Measurements from ENCODE around the gene PPP1R9B.

DNA sequence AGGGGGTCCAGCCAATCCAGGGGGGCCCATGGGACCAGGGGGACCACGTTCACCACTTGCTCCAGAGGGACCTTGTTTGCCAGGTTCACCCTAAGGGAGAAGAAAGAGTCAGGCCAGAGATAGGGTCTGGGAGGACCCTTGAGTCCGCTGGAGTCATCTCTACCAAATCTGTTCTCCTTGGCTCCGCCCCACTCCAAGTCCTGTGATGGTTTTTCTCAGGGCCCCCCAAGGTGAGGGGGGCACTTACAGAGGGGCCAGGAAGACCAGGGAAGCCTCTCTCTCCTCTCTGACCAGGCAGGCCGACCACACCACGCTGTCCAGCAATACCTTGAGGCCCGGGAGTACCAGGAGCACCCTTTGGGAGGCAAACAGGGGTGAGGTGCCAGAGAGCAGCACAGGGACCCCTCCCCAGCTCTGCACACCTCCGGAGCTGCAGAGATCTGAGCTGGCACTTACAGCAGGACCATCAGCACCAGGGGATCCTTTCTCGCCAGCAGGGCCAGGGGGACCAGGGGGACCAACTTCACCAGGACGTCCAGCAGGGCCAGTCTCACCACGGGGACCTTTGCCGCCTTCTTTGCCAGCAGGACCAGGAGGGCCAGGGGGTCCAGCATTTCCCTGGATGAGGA lies 38.6 kb upstream of the PPP1R9B start:
- TF ChIP-seq, protein P1, sequence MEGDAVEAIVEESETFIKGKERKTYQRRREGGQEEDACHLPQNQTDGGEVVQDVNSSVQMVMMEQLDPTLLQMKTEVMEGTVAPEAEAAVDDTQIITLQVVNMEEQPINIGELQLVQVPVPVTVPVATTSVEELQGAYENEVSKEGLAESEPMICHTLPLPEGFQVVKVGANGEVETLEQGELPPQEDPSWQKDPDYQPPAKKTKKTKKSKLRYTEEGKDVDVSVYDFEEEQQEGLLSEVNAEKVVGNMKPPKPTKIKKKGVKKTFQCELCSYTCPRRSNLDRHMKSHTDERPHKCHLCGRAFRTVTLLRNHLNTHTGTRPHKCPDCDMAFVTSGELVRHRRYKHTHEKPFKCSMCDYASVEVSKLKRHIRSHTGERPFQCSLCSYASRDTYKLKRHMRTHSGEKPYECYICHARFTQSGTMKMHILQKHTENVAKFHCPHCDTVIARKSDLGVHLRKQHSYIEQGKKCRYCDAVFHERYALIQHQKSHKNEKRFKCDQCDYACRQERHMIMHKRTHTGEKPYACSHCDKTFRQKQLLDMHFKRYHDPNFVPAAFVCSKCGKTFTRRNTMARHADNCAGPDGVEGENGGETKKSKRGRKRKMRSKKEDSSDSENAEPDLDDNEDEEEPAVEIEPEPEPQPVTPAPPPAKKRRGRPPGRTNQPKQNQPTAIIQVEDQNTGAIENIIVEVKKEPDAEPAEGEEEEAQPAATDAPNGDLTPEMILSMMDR (IDR thresholded peaks at IDR 0.05): no peak
- no peak for TF ChIP-seq POLR2A (IDR thresholded peaks at IDR 0.05; ENCODE audit: low read depth)

Data from esophagus muscularis mucosa (tissue), 3 donors.